ENCODE data around the gene PCCA.
"Not testable (repeated sequence)": the region's sequence is repeated elsewhere in the genome, so short reads cannot be mapped to it uniquely, and the experiment has no call there.

PCCA gene

DNA sequence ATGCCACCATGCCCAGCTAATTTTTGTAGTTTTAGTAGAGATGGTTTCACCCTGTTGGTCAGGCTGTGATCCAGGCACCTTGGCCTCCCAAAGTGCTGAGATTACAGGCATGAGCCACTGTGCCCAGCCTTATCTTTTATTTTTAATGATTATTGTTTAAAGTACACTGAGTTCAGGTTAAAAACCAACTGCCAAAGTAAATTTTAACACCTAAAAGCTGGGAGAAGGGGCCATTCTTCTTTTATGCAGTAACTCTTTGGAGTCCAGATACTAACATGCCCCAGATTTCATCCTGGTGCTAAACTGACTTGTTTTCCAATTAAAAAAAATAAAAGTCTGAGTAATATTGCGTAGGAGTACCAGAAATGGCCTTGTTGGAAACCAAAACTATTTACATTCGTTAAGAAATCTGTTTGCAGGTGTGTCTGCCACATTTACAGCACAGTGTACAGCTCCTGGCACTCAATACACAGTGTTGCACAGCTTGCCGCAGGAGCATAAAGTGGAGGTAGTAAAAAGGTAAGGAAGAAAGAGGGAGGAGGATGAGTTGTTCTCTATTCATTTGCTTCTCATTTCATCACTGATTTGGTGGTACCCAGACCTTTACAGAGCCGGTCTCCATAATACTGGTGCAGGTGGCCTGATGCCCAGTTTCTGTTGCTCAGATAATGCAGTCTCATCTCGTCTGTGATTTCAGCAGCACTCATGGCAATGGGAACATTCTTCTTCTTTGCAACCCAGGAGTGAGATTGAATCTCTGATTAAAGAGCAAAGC is 108.9 kb downstream of the PCCA start:
- no peak for DNase-seq

- no peak for DNase-seq
These were observed 114.9 kb downstream of the PCCA start for GRCh38 chr13:100203696-100204367.

GRCh38 chr13:100208002-100208401 is 119.1 kb downstream of the PCCA start:
- no peak for DNase-seq

DNA sequence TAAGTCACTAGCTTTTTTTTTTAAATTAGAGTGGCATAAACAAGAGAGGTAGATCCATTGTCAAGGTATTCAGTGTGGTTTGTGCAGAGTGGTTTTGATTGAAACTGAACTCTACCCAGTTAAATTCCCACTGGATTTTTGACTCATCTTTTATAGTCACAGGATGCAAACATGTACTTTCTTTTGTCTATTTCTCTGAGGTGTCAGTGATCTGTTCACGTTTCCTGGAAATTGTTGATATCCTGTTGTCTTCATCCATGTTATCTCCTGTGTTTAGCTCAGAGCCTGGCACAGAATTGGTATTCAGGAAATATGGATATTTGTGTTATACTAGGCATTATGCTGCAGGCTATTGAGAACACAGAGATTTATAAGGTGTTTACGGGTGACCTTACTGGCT is 119.7 kb downstream of the PCCA start:
- no peak for DNase-seq

- no peak for DNase-seq
These were observed 121.2 kb downstream of the PCCA start for GRCh38 chr13:100209857-100210825.

DNA sequence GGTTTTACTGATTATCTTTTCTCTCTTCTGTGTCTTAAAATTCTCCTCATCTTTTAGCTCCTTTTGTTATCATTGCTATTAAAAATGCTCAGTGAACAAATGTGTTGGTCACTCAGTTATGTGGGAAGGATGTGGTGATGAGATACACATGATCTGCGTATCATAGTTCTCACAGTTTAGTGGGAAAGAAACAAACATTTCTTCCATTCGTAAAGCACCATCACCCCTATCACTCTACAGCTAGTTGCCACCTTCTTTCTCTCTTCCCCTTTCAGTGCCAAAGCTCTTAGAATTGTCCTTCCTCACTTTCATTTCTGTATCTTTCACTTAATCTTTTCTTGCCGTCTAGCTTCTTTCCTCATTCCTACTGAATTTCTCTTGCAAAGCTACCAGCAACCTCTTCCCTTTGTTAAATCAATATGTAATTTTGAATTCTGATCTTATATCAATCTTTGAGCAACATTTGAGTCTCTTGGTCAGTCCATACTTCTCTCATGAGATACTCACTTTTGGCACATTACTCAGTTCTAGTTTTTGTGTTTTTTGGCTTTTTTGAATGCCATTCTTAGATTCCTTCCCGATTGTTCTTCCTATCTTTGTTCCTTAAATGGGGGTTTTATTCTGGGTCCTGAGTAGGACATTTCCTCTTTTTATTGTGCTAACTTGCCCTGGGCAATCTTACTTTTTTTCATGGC is 122.3 kb downstream of the PCCA start:
- no peak for DNase-seq

DNA sequence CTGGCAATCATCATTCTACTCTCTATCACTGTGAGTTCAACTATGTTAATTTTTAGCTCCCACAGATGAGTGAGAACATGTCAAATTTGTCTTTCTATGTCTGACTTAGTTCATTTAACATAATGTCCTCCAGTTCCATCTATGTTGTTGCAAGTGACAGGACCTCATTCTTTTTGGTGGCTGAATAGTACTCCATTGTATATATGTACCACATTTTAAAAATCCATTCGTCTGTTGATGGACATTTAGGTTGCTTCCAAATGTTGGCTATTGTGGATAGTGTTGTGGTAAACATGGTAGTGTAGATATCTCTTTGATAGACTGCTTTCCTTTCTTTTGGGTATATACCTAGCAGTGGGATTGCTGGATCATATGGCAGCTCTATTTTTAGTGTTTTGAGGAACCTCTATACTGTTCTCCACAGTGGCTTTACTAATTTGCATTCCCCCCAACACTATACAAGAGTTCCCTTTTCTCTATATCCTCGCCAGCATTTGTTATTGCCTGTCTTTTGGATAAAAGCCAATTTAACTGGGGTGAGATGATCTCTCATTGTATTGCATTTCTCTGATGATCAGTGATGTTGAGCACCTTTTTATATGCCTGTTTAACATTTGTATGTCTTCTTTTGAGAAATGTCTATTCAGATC is 124.1 kb downstream of the PCCA start:
- DNase-seq, result no peak

DNA sequence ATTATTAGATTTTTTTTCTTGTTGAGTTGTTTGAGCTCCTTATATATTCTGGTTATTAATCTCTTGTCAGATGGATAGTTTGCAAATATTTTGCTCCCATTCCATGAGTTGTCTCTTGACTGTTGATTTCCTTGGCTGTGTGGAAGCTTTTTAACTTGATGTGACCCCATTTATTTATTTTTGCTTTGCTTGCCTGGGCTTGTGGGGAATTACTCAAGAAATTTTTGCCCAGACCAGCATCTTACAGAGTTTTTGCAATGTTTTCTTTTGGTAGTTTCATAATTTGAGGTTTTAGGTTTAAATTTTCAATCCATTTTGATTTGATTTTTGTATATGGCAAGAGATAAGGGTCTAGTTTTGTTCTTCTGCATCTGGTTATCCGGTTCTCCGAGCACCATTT is 124.7 kb downstream of the PCCA start:
- DNase-seq, result no peak

- no peak for DNase-seq
These were observed 126.0 kb downstream of the PCCA start for GRCh38 chr13:100214886-100215285.

DNA sequence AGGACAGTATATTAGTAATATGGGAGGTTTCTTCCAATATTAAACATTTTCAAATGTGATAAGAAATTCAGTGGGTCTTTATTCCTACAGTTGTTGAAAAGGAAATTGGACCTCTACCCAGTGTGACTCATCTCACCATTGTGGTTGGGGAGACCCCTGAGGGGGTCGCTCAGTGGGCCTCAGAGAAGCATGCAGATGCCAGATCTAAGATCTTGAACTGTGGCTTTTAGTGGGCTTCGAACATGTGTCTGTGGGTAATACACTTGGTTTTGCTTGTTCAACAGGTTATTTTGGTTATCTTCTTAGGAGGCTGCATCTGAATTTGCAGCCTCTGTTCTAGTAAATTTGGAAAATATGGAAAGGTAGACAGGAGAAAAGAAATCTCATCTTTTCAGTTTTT is 132.3 kb downstream of the PCCA start:
- no peak for DNase-seq

DNA sequence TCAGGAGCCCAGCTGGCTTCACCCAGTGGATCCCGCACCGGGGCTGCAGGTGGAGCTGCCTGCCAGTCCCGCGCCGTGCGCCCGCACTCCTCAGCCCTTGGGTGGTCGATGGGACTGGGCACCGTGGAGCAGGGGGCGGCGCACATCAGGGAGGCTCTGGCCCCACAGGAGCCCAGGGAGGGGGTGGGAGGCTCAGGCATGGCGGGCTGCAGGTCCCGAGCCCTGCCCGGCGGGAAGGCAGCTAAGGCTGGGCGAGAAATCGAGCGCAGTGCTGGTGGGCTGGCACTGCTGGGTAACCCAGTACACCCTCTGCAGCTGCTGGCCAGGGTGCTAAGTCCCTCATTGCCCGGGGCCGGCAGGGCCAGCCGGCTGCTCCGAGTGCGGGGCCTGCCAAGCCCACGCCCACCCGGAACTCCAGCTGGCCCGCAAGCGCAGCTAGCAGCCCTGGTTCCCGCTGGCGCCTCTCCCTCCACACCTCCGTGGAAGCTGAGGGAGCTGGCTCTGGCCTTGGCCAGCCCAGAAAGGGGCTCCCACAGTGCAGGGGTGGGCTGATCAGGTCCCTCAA is 135.2 kb downstream of the PCCA start:
- DNase-seq, result not testable (repeated sequence)

DNA sequence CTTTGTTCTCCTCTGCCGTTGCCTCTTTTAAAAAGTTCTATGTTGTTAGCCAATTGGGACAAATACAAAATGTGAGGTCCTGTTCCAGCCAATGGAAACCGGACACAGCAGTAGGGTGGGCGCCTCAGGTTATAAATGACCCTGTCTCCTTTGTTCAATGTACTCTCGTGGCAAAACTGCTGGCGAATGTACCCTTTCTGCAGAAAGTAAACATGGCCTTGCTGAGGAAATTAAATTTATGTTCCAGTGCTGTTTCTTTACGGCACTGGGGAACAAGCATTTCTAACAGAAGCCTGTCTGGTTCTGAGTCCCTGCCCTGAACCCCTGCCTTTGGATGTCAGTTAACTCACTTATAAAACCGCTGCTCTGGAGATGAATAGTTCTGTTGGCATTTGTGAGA is 140.7 kb downstream of the PCCA start:
- DNase-seq, result no peak

DNA sequence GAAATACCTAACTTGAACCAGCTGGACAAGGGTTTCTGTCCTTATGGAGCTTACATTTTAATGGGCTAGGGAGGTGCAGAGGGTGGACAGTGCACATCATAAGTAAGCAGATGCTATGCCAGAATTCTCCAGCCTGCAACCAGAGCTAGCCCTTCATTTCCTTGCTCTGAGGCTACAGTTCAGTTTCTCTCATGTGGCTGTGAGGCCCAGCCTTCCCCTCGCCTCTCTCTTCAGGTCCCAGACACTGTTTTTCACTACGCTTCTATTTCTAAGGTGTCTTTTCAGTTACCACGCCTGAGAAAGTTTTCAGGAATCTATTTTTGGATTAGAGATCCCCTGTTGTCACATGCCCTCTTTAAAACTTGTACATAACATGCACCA is 141.9 kb downstream of the PCCA start:
- DNase-seq, result no peak

- no peak for DNase-seq
These were observed 142.3 kb downstream of the PCCA start for GRCh38 chr13:100231176-100231575.

GRCh38 chr13:100234006-100234405 is 145.1 kb downstream of the PCCA start:
- DNase-seq, result no peak

- DNase-seq, result no peak
These were observed 145.7 kb downstream of the PCCA start for GRCh38 chr13:100234524-100235136.

DNA sequence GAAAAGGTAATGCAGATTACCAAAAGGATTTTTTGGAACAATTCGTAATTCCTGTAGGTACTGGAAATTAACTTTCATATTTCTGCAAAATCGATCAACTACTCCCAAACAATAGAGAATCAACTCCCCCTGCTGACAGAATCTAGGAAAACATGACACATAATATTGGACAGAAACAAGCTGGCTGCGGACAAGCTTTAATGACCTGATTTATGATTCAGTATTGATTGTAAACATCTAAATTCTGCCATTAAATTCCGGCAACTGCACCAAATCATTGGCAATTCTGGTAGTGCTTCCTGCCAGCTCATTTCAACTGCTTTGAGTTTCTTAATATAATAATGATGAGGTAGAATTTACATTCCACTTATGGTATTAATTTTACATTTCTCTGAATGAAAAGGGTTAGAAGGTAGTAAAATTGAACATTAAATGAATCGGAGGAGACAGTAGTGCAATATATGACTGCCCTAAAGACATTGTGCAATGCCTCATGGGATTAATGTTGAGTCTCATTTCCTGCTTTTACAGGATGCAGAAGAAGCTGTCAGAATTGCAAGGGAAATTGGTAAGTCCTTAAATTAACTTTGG is 146.5 kb downstream of the PCCA start:
- DNase-seq, result peak; percentile 24

- DNase-seq, result no peak
These were observed 151.4 kb downstream of the PCCA start for GRCh38 chr13:100240109-100240779.

- no peak for DNase-seq
These were observed 155.5 kb downstream of the PCCA start for GRCh38 chr13:100244431-100244830.

GRCh38 chr13:100245104-100245503 is 156.2 kb downstream of the PCCA start:
- no peak for DNase-seq

- no peak for DNase-seq
These were observed 159.0 kb downstream of the PCCA start for GRCh38 chr13:100247937-100248336.
